CD4-positive, alpha-beta T cell treated with Interleukin-10 for 1 hour (primary cell): ENCODE data around the gene RAB8A.

Experiments used
- DNase-seq: peaks from one replicate; pipeline ENCODE4 v3.0.0-alpha.2; 2020

RAB8A gene

DNA sequence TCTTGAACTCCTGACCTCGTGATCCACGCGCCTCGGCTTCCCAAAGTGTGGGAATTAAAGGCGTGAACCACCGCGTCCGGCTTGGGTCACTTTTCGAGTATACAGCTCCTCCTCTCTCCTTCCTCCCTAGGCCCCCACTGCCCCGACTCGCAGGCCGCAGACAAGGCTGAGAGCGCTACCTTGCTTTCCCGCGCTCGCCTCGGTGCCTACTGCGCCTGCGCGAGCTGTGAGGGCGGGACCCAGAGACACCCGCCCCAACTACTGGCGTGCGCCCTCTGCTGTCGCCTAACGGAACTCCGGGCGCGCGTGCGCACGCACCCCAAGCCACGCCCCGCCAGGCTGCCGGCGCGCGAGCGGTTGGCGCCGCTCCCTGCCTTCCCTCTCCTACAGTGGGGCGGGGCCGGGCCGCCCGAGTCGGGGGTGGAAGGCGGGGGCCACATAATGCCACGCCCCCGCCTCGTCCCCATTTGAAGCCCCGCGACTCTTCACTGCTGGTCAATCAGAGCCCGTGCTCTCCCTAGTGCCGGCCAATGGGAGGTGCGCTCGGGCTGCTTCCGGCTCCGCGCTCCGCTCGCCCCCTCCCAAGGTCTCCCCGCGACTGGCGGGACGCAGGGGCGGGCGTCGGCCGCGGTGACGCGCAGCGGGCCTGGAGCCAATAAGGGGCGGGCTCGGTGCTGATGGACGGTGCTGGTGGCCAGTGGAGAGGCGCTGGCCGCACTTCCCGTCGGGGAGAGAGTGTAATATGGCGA, at the start of gene RAB8A:
Gene RAB8A, plus strand, starts transcription at position 730 of the 749 bp plus-strand sequence. Its CDS starts 13 bp downstream, at position 743.
- DNase-seq, result peak; percentile 99

- DNase-seq, result no peak
Measured at GRCh38 chr19:16061943-16062342, 49.7 kb upstream of the RAB8A start.

DNA sequence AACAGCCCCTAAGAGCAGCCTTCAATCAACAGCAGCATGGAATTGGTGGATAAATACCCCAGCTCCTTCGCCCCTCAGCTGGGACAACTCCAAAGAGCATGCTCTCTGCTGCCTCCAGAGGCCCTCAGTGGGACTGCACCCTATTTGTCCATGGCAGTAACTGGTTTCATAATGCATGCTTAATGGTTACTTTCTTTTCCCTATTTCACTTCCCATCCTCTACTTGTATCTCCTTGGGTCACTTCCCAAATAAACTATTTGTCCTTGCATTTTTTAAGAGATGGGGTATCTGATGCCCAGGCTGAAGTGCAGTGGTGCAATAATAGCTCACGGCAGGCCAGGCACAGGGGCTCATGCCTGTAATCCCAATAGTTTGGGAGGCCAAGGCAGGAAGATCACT, 48.9 kb upstream of the RAB8A start:
- peak; percentile 77 for DNase-seq

DNA sequence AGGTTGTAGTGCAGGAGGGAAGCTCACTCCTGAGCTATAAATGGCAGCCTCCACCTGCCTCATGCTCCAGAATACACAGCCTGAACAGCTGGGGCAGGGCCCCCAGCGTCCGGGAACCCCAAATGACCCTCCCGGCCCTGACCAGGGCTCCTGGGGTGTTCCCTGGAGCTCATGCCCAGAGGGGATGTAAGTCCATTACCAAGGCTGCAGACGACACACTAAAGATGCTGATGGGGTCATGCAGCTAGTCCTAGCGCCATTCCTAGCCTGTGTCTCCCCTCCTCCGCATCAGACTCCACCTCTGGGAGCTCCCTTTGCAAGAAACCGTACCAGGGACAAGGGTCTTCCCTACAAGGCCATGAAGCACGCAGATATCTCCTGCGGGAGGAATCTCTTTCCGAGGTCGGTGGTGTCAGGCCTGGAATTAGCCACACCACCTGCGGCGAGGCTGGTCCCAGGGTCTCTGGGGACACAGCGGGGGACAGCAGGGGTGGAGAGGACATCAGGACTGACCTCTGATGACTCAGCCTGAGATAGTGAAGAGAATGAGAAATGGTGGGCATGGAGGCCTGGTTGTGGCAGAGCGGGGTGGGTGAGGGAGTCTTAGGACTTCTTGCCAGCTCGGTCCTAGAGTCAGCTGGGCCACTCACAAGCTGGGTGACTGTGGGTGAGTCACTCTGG, 47.3 kb upstream of the RAB8A start:
- no peak for DNase-seq

- peak; percentile 76 for DNase-seq
Measured at GRCh38 chr19:16066611-16067104, 45.0 kb upstream of the RAB8A start.

GRCh38 chr19:16067205-16067938, 44.3 kb upstream of the RAB8A start:
- no peak for DNase-seq

- DNase-seq, result no peak
Measured at GRCh38 chr19:16068696-16069259, 42.9 kb upstream of the RAB8A start.

DNA sequence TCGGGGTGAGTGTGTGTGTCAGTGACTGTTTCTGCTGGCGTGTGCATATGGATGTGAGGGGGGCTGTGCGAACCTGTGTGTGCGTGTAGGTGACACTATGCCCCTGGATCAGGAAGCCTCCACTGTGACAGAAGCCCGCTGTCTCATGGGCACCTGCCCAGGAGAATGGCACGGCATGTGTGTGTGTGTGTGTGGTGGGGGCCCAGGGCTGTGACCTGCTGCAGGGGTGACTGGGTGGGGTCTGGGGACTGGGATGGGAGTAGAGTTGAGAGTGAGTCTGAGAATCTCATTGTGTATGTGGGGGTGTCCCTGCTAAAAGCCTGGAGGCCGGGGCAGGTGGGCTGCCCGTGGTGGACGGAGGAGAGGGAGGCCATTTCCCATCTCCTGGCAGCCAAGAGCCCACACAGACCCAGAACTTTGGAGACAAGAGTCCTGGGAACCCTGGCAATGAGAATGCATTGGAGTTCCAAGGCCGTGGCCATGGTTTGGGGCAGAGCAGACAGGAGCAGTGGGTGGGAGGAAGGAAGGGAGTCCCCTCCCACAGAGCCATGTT, 41.8 kb upstream of the RAB8A start:
- no peak for DNase-seq

GRCh38 chr19:16070366-16070990, 41.2 kb upstream of the RAB8A start:
- peak; percentile 93 for DNase-seq

DNA sequence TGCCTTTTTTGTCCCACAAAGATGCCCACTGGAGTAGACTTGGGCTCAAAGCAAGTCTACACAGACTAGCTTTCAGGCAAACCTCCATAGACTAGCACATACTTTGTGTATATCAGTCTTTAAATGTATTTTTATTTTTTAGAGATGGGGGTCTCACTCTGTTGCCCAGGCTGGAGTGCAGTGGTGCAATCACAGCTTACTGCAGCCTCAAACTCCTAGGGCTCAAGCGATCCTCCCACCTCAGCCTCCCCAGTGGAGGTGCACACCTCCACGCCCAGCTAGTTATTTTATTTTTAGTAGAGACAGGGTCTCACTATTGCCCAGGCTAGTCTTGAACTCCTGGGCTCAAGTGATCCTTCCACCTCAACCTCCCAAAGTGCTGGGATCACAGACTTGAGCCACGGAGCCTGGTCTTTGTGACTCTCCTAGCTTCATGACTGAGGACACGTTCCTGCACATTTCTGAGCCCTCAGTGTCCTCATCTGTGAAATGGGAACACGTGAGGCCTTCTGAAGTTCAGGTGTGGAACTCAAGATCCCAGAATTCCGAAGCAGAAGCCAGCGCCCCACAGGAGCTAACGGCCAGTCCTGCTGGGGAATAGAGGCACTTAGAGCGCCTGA, 40.5 kb upstream of the RAB8A start:
- DNase-seq, result no peak

GRCh38 chr19:16073481-16073880, 38.2 kb upstream of the RAB8A start:
- DNase-seq, result no peak

- DNase-seq, result peak; percentile 52
Measured at GRCh38 chr19:16073988-16074387, 37.7 kb upstream of the RAB8A start.

DNA sequence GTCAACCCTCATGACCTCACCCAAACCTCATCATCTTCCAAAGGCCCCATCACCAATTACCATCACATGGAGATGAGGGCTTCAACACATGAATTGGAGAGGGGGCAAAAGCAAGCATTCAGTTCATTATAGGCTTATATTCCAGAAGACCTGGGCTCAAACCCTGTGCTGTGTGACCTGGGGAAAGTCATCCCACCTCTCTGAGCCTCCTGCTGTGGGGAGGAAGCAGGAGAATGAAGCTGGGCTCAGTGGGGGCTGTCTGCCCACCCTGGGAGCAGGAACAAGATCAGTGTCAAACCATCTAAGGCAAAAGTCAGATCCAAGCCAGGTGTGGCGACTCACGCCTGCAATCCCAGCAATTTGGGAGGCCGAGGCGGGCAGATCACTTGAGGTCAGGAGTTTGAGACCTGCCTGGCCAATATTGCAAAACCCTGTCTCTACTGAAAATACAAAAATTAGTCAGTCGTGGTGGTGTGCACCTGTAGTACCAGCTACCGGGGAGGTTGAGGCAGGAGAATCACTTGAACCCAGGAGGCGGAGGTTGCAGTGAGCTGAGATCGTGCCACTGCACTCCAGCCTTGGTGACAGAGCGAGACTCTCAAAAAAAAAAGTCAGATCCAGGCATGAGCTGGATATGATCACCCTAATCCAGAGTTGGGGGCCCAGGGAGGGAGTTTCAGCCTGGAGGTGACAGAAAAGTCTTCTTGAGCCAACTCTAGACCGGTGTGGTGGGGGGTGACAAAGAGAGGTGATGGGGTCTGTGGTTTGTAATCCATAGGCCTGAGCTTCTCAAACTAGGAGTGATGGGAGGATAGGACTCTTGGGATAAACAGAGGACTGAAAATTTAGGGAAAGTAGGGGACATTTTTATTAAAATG, 37.0 kb upstream of the RAB8A start:
- no peak for DNase-seq

DNA sequence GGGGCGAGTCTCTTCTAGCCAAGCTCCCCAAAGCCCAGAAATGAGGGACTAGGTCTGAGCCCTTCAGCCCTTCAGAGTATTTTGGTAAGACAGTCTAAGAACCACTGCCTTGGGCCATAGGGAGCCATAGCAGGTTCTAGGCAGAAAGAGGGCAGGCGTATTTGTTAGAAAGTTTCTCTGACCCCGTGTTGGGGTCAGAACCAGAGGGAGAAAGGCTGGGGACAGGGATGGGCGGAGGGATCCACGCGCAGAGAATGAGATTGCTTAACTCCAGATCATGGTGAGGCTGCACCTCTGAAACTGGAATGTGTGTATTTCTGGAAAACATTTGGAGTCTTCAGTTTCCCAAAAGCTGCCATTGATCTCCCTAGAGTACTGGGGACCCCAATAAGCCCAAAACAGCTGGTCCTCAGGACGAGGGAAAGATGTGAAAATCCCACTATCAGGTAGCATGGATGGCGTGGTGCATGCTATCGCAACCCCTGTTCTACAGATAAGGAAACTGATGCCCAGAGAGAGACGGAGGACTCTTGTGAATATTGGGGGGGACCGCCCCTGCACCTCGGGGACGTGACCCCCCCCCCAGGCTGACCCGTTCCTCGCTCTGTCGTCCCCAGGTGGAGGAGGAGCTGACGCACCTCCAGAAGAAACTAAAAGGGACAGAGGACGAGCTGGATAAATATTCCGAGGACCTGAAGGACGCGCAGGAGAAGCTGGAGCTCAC, 36.1 kb upstream of the RAB8A start:
- no peak for DNase-seq

- peak; percentile 90 for DNase-seq
Measured at GRCh38 chr19:16076154-16076957, 35.3 kb upstream of the RAB8A start, which contains the start of gene TPM4. Gene TPM4, plus strand, starts transcription at chr19:16076495. Its CDS starts 71 bp downstream, at chr19:16076566.

- DNase-seq, result no peak
Measured at GRCh38 chr19:16076958-16077611, 34.6 kb upstream of the RAB8A start.

DNA sequence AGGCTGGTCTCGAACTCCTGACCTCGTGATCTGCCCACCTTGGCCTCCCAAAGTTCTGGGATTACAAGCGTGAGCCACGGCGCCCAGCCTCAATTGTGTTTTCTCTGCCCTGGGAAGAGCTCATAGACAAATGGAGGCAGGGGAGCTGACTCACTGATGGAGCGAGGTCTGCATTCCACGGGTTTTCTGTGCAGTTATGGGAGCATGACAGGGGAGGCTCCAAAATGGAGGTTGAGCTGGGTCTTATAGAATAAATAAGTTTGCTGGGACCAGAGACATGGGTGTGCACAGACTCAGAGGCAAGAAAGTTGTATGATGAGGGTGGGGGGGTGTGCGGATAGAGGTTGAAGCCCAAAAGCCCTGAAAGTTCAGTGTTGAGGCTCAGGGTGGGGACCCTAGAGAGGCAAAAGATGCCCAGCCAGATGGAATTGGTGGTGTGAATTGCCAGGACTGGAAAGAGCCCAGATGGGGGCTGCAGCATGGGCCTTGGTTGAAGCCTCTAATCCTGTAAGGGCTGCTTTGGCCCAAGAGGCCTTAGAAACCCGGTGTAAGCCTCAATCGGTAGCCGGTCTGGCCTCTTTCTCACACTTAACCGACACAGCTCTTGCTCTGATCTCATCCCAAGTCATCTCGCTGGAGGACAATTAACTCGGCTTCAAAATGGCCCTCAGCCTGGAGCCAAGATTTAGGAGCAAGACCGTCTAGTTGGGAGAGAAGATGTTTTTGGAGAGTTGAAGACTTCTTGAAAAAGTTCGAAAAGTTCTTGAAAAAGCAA, 33.5 kb upstream of the RAB8A start:
- DNase-seq, result peak; percentile 42
